Hematopoietic multipotent progenitor cell treated with erythropoietin and hydrocortisone succinate and interleukin-3 and kit ligand, for 4 days (in vitro differentiated cells): Measurements from ENCODE around the gene SYT7.
A peak's percentile ranks its signal among the peaks of the same experiment; 100 is the strongest.

Source experiments
- DNase-seq: peaks from one replicate; pipeline ENCODE4 v3.0.0-alpha.2; 2015

Gene SYT7

GRCh38 chr11:61534933-61535839, 45.7 kb downstream of the SYT7 start:
- no peak for DNase-seq

- no peak for DNase-seq
Measured at GRCh38 chr11:61534025-61534932, 46.6 kb downstream of the SYT7 start.

DNA sequence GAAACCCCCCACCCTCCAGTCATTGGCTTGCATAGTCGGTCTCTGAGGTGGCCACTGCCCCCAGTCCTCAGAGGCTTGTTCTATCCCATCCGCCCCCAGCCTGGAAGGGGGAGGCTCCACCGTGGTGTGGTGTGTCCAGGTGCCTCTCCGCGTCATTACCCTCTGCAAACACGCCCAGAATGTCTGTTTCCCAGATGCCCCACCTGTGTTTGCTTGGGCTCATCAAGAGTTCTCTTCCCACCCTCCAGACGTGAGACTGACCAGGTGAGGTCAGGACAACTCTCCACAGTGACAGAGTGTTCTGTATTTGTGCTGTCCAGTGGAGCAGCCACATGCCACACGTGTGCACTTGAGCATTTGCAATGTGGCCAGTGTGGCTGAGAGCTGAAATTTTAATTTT, 47.5 kb downstream of the SYT7 start:
- DNase-seq, result no peak

GRCh38 chr11:61533039-61533375, 47.9 kb downstream of the SYT7 start:
- DNase-seq, result no peak

- peak; percentile 54 for DNase-seq
Measured at GRCh38 chr11:61532134-61533038, 48.5 kb downstream of the SYT7 start.

GRCh38 chr11:61531044-61531443, 49.8 kb downstream of the SYT7 start:
- DNase-seq, result no peak

- no peak for DNase-seq
Measured at GRCh38 chr11:61529537-61530225, 51.2 kb downstream of the SYT7 start.

GRCh38 chr11:61528114-61528513, 52.8 kb downstream of the SYT7 start:
- no peak for DNase-seq

GRCh38 chr11:61526956-61527731, 53.7 kb downstream of the SYT7 start:
- DNase-seq, result no peak

GRCh38 chr11:61526229-61526628, 54.6 kb downstream of the SYT7 start:
- no peak for DNase-seq

DNA sequence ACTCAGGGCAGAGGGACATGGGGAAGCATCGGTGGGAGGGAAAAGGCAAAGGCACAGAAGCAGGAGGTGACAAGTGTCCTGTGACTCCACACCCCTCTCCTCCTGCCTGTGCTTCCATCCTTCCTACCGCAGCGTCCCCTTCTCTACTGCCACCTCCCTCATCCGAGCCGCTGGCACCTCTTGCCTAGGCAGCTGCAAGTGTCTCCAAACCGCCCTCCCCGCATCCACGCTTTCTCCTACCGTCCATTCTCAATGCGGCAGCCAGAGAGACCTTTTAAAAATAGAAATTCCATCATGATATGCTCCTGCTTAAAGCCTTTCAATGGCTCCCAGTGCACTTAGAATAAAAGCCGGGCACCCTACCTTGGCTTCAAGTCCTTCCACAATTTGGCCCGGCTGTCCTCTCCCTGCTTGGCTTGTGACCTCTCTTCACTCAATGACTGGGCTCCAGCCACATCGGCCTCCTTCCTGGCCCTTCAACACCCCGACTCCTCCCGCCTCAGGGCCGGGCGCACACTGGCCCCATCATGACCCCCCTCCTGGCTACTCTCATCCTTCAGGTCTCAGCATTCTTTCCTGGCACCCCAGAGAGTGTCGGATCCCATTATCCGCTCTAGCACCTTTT, 55.8 kb downstream of the SYT7 start:
- DNase-seq, result no peak

- no peak for DNase-seq
Measured at GRCh38 chr11:61524446-61524845, 56.4 kb downstream of the SYT7 start.

GRCh38 chr11:61522881-61523280, 58.0 kb downstream of the SYT7 start:
- DNase-seq, result no peak

- DNase-seq, result no peak
Measured at GRCh38 chr11:61518032-61518795, 62.7 kb downstream of the SYT7 start.

DNA sequence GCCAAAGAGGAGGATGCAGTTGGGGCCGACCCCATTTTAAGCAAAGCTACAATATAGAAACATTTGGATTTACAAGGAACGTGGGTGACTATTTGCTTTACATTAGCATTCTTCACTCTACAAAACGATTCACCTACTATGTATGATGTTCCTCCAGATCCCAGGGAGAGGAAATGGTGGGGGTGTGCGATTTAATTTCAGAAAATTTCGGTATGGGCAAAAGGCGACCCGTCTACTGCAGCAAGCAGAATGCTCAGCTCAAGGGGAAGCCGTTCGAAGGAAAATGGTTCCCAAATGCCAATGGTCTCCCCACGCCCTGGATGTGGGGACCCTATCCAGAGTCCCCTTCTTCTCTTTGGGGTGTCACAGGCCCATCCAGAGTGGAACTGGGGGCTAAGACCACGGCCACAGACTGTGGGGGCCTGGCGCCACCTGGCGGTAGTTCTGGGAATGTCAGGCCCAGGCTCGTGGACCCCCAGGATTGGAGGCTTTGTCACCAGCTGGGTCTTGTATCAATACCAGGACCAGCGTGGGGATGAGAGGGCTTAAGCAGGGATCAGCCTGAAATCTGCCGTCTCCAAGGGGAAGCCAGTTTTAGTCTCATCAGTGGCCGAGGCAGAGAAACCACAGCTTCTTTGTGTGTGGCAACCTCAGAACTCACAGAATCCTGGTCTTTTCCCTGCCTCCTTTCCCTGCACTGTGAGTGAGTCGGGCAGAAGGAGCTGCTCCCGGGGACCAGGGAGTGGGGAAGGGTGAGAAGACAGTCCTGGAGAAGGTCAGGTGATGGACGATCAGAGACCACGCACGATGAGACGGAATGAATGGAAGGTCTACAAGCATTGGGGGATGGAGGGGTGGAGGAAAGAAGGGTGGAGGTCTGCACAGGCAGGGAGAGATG, 64.0 kb downstream of the SYT7 start:
- DNase-seq, result peak; percentile 58

- DNase-seq, result peak; percentile 30
Measured at GRCh38 chr11:61516191-61516590, 64.7 kb downstream of the SYT7 start.

- DNase-seq, result peak; percentile 7
Measured at GRCh38 chr11:61515686-61516085, 65.2 kb downstream of the SYT7 start.

DNA sequence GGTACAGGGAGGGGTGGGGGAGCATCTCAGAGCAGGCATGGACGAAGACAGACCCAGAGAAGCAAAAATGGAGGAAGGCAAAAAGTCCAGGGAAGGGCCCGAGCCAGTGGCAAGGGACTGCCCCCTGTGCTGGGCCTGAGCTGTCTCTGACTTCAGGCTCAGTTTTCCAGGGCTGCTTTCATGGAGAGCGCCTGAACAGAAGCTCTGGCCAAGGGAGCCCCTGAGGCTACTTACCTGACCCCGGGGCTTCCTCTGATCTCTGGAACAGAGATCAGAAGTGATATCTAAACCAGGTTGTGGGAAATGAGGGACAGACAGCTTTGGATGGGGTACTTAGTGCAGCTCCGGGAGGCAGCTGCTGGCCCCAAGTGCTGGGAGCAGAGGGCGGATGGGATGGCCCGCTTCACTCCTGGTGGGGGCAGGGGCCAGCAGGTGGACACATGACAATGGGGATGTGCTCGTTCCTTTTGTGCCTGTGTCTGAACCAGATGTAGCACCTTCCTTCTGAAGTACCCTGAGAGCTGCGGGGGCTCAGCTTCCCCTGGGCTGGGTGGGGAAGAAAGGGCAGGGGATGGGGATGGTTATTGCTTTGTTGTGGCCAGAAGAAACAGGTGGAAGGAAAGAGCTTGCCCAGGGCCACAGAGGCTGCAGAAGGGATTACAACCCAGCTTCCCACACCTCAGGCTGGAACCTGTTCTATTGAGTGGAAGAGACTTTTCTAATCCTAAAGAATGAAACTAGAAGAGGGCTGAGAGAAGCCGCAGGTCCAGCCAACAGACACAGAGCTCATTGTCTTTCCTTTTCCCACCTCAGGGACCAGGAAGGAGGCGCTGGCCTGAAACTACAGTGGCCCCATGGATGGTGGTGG, 66.6 kb downstream of the SYT7 start:
- no peak for DNase-seq
